ENCODE measurements around the gene MSI2.
A peak's percentile ranks its signal among the peaks of the same experiment; 100 is the strongest.

The MSI2 gene

DNA sequence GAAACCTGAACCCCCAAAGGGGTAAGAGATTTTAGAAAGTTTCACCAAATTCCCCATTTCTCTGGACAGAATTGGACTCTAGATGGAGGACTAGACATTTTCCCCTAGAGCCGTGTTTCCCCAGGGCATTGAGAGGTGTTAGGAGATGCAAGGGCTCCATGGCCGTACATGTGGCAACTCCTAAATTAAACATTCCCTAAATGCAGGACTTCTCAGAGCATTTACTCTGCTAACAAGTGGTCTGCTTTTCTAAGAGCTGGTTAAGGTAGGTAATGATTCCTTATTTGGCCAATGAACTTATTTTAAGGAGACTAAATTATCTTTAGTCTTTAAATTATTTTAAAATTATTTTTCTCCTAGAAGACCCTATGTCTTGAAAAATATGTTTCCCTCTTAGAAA is 200.9 kb downstream of the MSI2 start:
- Histone ChIP-seq H3K36me3 (peaks cover 65% of the 10 kb centered on the region), H3K9me3 (ENCODE audit: severe bottlenecking) (no peaks in the 10 kb centered on the region), H3K27ac (no peak overlapping the region; the same call in 1 of the 2 replicates), H3K27me3 (ENCODE audit: insufficient read depth, low read depth, severe bottlenecking) (no peaks in the 10 kb centered on the region), H3K4me3 (ENCODE audit: low read depth, low read length) (no peak overlapping the region)
- TF ChIP-seq, protein P1, sequence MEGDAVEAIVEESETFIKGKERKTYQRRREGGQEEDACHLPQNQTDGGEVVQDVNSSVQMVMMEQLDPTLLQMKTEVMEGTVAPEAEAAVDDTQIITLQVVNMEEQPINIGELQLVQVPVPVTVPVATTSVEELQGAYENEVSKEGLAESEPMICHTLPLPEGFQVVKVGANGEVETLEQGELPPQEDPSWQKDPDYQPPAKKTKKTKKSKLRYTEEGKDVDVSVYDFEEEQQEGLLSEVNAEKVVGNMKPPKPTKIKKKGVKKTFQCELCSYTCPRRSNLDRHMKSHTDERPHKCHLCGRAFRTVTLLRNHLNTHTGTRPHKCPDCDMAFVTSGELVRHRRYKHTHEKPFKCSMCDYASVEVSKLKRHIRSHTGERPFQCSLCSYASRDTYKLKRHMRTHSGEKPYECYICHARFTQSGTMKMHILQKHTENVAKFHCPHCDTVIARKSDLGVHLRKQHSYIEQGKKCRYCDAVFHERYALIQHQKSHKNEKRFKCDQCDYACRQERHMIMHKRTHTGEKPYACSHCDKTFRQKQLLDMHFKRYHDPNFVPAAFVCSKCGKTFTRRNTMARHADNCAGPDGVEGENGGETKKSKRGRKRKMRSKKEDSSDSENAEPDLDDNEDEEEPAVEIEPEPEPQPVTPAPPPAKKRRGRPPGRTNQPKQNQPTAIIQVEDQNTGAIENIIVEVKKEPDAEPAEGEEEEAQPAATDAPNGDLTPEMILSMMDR (IDR thresholded peaks at IDR 0.05; ENCODE audit: low read depth, low read length), result no peak
- DNase-seq, result no peak

DNA sequence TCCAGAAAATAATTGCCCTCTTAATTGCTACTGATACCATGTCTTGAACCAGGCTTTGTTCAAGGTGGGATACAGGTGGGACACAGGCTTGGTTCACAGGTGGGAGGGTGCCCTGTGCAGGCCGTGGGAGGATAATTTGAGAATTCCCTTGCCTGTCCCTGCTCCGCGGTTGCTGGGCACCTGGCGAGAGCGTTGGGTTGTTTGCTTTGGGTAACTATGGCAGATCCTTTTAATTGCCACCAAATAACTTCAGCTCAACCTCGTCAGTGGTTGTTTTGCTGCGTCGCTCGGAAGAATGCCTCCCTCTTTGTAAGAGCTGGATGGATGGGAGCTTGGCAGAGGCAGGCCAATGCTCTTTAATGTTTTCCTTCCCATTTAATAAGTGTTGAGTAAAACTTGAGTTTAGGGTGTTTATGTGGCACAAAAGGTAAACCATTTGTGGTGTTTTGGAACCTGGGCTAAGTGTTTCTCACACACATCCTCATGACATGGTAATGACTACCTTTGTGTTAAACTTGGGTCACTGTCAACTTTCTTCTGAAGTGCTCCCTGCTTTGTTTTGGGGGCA is 202.5 kb downstream of the MSI2 start:
- H3K27ac ChIP-seq, result no peak overlapping the region
- TF ChIP-seq, protein P1 (IDR thresholded peaks at IDR 0.05; ENCODE audit: low read depth, low read length), result no peak
- H3K27me3 ChIP-seq (ENCODE audit: insufficient read depth, low read depth, severe bottlenecking), result no peaks in the 10 kb centered on the region
- H3K36me3 ChIP-seq, result peaks cover 58% of the 10 kb centered on the region
- H3K9me3 ChIP-seq (ENCODE audit: severe bottlenecking), result no peaks in the 10 kb centered on the region
- no peak for DNase-seq
- H3K4me3 ChIP-seq (ENCODE audit: low read depth, low read length), result no peak overlapping the region

GRCh38 chr17:57459286-57459915 is 203.1 kb downstream of the MSI2 start:
- no peak overlapping the region for H3K27ac ChIP-seq
- no peaks in the 10 kb centered on the region for H3K27me3 ChIP-seq (ENCODE audit: insufficient read depth, low read depth, severe bottlenecking)
- peaks cover 52% of the 10 kb centered on the region for H3K36me3 ChIP-seq
- TF ChIP-seq, protein P1 (IDR thresholded peaks at IDR 0.05; ENCODE audit: low read depth, low read length), result no peak
- no peak for DNase-seq
- H3K4me3 ChIP-seq (ENCODE audit: low read depth, low read length), result no peak overlapping the region
- H3K9me3 ChIP-seq (ENCODE audit: severe bottlenecking), result no peaks in the 10 kb centered on the region

DNA sequence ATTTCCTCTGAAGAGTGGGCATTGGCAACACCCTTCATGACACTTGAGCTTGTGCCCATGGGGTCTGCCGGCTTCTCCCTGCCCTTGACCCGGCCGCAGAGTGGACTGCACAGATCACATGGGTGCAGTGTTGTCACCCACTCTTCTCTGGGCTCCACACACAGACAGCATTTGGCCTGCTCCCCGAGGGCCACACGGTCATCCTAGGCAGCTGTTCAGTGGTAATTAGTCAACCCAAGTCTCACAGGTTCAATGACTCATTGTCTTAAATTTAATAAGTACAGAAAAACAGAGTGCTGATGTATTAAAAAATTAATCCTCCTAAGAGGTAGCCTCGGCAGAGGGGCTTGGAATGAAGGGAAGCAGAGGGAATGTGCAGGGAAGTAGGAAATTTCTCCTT is 204.8 kb downstream of the MSI2 start:
- H3K27me3 ChIP-seq (ENCODE audit: insufficient read depth, low read depth, severe bottlenecking), result no peaks in the 10 kb centered on the region
- no peak overlapping the region for H3K4me3 ChIP-seq (ENCODE audit: low read depth, low read length)
- TF ChIP-seq, protein P1 (IDR thresholded peaks at IDR 0.05; ENCODE audit: low read depth, low read length), result no peak
- DNase-seq, result no peak
- H3K36me3 ChIP-seq, result peaks cover 39% of the 10 kb centered on the region
- no peaks in the 10 kb centered on the region for H3K9me3 ChIP-seq (ENCODE audit: severe bottlenecking)
- H3K27ac ChIP-seq, result peak overlapping the region; percentile 22

GRCh38 chr17:57462007-57462579 is 205.8 kb downstream of the MSI2 start:
- TF ChIP-seq, protein P1 (IDR thresholded peaks at IDR 0.05; ENCODE audit: low read depth, low read length), result no peak
- no peak overlapping the region for H3K27ac ChIP-seq
- H3K4me3 ChIP-seq (ENCODE audit: low read depth, low read length), result no peak overlapping the region
- peaks cover 31% of the 10 kb centered on the region for H3K36me3 ChIP-seq
- no peaks in the 10 kb centered on the region for H3K27me3 ChIP-seq (ENCODE audit: insufficient read depth, low read depth, severe bottlenecking)
- H3K9me3 ChIP-seq (ENCODE audit: severe bottlenecking), result no peaks in the 10 kb centered on the region
- no peak for DNase-seq
